GM08714 (cell line): ENCODE results near the gene SSR3.
"Not testable (repeated sequence)": the region's sequence is repeated elsewhere in the genome, so short reads cannot be mapped to it uniquely, and the experiment has no call there.

Experiments
- H3K4me3 ChIP-seq: fragments of 200-500 bp; sonication (Bioruptor generic); 2 replicates; pipeline ENCODE4 v1.5.1; 2014; ENCODE audit warnings: mild to moderate bottlenecking, low read length, inconsistent platforms
- ZNF274 ChIP-seq: IDR thresholded peaks from 2 replicates; pipeline ENCODE4 v1.6.1; 2012; ENCODE audit warnings: mild to moderate bottlenecking, low read depth, low read length

SSR3 gene

GRCh38 chr3:156583469-156583868 is 28.6 kb upstream of the SSR3 start:
- no peak overlapping the region for H3K4me3 ChIP-seq
- TF ChIP-seq ZNF274 = no peak

- H3K4me3 ChIP-seq = no peak overlapping the region
- TF ChIP-seq ZNF274 = no peak
Measured at GRCh38 chr3:156582532-156583183, 27.7 kb upstream of the SSR3 start.

GRCh38 chr3:156581954-156582353 is 27.0 kb upstream of the SSR3 start:
- TF ChIP-seq ZNF274 = no peak
- H3K4me3 ChIP-seq = no peak overlapping the region

- no peak overlapping the region for H3K4me3 ChIP-seq
- TF ChIP-seq ZNF274 = no peak
Measured at GRCh38 chr3:156581033-156581432, 26.1 kb upstream of the SSR3 start.

GRCh38 chr3:156579427-156579851 is 24.5 kb upstream of the SSR3 start:
- TF ChIP-seq ZNF274 = no peak
- H3K4me3 ChIP-seq = no peak overlapping the region

- TF ChIP-seq ZNF274 = no peak
- H3K4me3 ChIP-seq = no peak overlapping the region
Measured at GRCh38 chr3:156577736-156578135, 22.8 kb upstream of the SSR3 start.

GRCh38 chr3:156576651-156577348 is 21.9 kb upstream of the SSR3 start:
- no peak overlapping the region for H3K4me3 ChIP-seq
- no peak for TF ChIP-seq ZNF274

GRCh38 chr3:156576051-156576450 is 21.1 kb upstream of the SSR3 start:
- no peak overlapping the region for H3K4me3 ChIP-seq
- TF ChIP-seq ZNF274 = no peak

GRCh38 chr3:156575641-156576040 is 20.7 kb upstream of the SSR3 start:
- no peak for TF ChIP-seq ZNF274
- H3K4me3 ChIP-seq = no peak overlapping the region

GRCh38 chr3:156569881-156570280 is 15.0 kb upstream of the SSR3 start:
- H3K4me3 ChIP-seq = not testable (repeated sequence)

- H3K4me3 ChIP-seq = not testable (repeated sequence)
Measured at GRCh38 chr3:156569016-156569415, 14.1 kb upstream of the SSR3 start.

GRCh38 chr3:156563900-156564682 is 9.2 kb upstream of the SSR3 start:
- TF ChIP-seq ZNF274 = no peak
- H3K4me3 ChIP-seq = no peak overlapping the region

- H3K4me3 ChIP-seq = not testable (repeated sequence)
Measured at GRCh38 chr3:156562486-156562885, 7.6 kb upstream of the SSR3 start.

- no peak overlapping the region for H3K4me3 ChIP-seq
- no peak for TF ChIP-seq ZNF274
Measured at GRCh38 chr3:156561533-156561932, 6.6 kb upstream of the SSR3 start.

GRCh38 chr3:156559321-156559720 is 4.4 kb upstream of the SSR3 start:
- no peak for TF ChIP-seq ZNF274
- H3K4me3 ChIP-seq = no peak overlapping the region
